Activated naive CD8-positive, alpha-beta T cell treated with anti-CD3 and anti-CD28 coated beads for 36 hours (primary cell): Measurements from ENCODE around the gene GADD45B. TPM values are rescaled to one million over a fixed set of nuclear protein-coding genes. Genes with fewer than 3 reads are reported as not detected.
"Not testable (repeated sequence)": the region's sequence is repeated elsewhere in the genome, so short reads cannot be mapped to it uniquely, and the experiment has no call there.

Experiments
- DNase-seq: peaks from one replicate; pipeline ENCODE4 v3.0.0; 2021
- H3K27ac Mint-ChIP-seq: one replicate; pipeline ENCODE4 v1.8.0; 2022; ENCODE audit warnings: mild to moderate bottlenecking, moderate library complexity, mixed read lengths
- H3K27me3 Mint-ChIP-seq: one replicate; pipeline ENCODE4 v1.8.0; 2022; ENCODE audit warnings: mild to moderate bottlenecking, mixed read lengths
- H3K36me3 Mint-ChIP-seq: one replicate; pipeline ENCODE4 v1.8.0; 2021; ENCODE audit warnings: mild to moderate bottlenecking, mixed read lengths
- H3K4me1 Mint-ChIP-seq: one replicate; pipeline ENCODE4 v1.8.0; 2021; ENCODE audit warnings: mixed read lengths
- H3K4me3 Mint-ChIP-seq: one replicate; pipeline ENCODE4 v1.8.0; 2022; ENCODE audit warnings: mild to moderate bottlenecking, moderate library complexity, mixed read lengths
- H3K9me3 Mint-ChIP-seq: one replicate; pipeline ENCODE4 v1.8.0; 2022; ENCODE audit warnings: mixed read lengths
- total RNA-seq, 2 experiments: library from RNA; stranded (reverse); gene quantifications; one replicate each; pipeline ENCODE4 v1.2.3, GENCODE V29; 2021

Gene GADD45B
- total RNA-seq, 2 experiments from 2014 or later = 83.0 to 97.2 TPM

DNA sequence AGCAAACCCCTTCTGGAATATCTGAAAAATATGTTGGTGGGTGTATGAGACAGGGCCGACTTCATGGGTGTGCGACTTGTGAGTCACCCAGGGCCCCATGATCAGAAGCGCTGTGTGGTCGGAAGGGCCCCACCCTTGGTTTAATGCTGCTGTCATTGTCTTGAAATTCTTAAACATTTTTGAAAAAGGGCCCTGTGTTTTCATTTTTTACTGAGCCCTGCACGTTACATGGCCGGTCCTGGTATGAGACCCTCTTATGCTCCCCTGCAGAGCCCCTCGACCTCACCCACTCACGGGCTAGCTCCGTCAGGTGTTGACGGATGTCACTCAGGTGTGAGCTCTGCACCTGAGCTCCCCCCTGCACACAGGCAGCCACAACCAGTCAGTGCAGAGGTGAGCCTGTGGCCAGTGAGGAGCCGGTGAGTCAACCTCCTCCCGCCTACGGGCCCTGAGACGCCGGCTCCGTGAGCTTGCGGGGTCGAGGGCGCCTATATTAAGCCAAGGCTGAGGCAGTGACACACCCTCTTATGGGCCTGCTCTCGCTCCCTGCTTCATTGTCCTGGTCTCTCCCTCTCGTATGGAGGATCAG lies 27.7 kb downstream of the GADD45B start:
- Mint-ChIP-seq H3K9me3 (no peaks in the 10 kb centered on the region), H3K4me3 (peak overlapping the region; percentile 49), H3K27me3 (no peaks in the 10 kb centered on the region), H3K4me1 (peaks cover 29% of the 10 kb centered on the region), H3K36me3 (no peaks in the 10 kb centered on the region), H3K27ac (peak overlapping the region; percentile 84)
- peak; percentile 86 for DNase-seq

DNA sequence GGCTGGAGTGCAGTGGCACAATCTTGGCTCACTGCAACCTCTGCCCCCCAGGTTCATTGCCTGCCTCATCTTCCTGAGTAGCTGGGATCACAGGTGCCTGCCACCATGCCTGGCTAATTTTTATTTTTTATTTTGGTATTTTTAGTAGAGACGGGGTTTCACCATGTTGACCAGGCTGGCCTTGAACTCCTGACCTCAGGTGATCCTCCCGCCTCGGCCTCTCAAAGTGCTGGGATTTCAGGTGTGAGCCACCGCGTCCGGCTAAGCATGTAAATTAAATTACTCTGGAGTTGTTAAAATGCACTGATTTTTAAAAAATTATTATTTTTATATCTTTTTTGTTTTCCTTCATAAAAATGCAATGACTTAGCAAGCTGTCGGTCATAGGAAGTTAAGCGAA lies 30.7 kb downstream of the GADD45B start:
- H3K27me3 Mint-ChIP-seq, H3K27ac Mint-ChIP-seq, H3K4me3 Mint-ChIP-seq, H3K36me3 Mint-ChIP-seq, DNase-seq, H3K9me3 Mint-ChIP-seq: not testable (repeated sequence)
- peaks cover 26% of the 10 kb centered on the region for H3K4me1 Mint-ChIP-seq

DNA sequence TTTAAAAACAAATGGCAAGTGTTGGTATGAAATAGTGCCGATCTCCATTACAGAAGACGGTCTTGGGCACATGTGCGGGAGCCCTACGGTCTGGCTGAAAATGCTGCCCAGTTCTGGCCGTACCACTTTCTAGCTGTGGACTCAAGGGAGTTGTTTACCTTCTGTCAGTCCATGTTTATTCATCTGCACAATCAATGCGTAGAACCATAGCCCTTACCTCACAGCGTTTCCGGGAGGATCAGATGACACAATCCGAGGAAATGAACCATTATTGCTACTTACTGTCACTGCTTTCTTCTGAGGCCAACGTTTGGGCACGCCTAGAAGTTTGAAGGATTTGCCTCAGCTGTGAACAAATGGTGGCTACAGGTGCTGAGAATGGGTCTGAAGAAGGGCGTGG lies 31.2 kb downstream of the GADD45B start:
- H3K9me3 Mint-ChIP-seq = no peaks in the 10 kb centered on the region
- no peak for DNase-seq
- peak overlapping the region; percentile 29 for H3K4me3 Mint-ChIP-seq
- H3K36me3 Mint-ChIP-seq = no peaks in the 10 kb centered on the region
- no peak overlapping the region for H3K27ac Mint-ChIP-seq
- no peaks in the 10 kb centered on the region for H3K27me3 Mint-ChIP-seq
- H3K4me1 Mint-ChIP-seq = peaks cover 26% of the 10 kb centered on the region

DNA sequence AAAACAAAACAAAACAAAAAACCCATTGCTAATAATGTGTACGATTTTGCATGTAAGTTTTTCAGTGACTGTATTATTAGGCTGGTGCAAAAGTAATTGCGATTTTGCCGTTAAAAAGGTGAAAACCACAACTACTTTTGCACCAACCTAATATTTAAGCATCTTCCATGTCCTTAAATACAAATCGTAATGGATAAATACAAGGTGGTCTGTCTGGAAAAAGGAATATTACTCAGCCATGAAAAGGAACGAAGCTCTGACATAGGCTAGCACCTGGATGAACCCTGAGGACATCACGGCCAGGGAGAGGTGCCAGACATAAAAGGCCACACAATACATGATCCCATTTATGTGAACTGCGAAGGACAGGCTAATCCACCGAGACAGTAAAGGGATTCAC lies 33.2 kb downstream of the GADD45B start:
- Mint-ChIP-seq H3K27me3 (no peaks in the 10 kb centered on the region), H3K4me1 (peaks cover 11% of the 10 kb centered on the region), H3K27ac (no peak overlapping the region), H3K36me3 (no peaks in the 10 kb centered on the region), H3K9me3 (no peaks in the 10 kb centered on the region), H3K4me3 (no peak overlapping the region)
- no peak for DNase-seq

DNA sequence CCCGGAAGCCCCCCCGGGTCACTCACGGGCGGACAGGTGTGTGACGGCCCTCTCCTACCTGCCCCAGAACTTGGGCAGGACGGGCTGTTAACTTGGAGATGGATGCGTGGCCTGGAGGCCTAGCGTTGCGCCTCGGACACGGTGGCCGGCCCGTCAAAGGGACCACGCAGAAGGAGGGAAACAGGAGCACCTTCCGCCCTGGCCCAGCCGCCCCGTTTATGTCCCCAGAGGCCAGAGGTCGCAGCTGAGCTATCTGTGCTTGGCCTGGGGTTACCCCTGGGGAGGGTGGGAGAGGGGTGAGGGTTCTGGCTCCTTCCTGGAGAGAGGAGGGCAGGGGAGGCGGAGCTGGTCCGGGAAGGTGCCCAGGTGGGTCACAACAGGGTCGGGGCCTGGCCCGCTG lies 35.6 kb downstream of the GADD45B start:
- Mint-ChIP-seq H3K27ac (no peak overlapping the region), H3K4me3 (no peak overlapping the region), H3K9me3 (no peaks in the 10 kb centered on the region), H3K27me3 (no peaks in the 10 kb centered on the region), H3K36me3 (no peaks in the 10 kb centered on the region), H3K4me1 (peaks cover 10% of the 10 kb centered on the region)
- no peak for DNase-seq

DNA sequence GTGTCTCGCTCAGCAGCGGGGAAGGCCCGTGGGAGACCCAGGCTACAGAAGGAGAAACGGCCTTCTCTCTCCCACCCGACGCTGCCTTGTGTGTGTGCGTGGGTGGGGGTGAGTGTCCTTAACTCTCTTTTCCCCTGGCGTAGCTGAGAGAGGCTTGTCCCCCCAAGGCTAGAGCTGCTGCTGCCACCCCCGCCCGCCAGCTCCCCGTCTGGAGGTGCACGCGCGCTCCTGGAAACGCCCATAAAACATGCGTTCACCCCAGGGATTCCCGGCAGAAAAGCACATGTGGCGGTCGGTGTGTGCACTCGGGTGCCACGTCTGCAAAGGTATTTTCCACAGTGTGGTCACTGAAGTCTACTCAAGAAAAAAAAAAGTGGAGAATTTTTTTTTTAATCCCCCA lies 36.1 kb downstream of the GADD45B start:
- H3K9me3 Mint-ChIP-seq = no peaks in the 10 kb centered on the region
- H3K27me3 Mint-ChIP-seq = no peaks in the 10 kb centered on the region
- no peaks in the 10 kb centered on the region for H3K36me3 Mint-ChIP-seq
- no peak overlapping the region for H3K27ac Mint-ChIP-seq
- peaks cover 9% of the 10 kb centered on the region for H3K4me1 Mint-ChIP-seq
- no peak overlapping the region for H3K4me3 Mint-ChIP-seq
- no peak for DNase-seq

DNA sequence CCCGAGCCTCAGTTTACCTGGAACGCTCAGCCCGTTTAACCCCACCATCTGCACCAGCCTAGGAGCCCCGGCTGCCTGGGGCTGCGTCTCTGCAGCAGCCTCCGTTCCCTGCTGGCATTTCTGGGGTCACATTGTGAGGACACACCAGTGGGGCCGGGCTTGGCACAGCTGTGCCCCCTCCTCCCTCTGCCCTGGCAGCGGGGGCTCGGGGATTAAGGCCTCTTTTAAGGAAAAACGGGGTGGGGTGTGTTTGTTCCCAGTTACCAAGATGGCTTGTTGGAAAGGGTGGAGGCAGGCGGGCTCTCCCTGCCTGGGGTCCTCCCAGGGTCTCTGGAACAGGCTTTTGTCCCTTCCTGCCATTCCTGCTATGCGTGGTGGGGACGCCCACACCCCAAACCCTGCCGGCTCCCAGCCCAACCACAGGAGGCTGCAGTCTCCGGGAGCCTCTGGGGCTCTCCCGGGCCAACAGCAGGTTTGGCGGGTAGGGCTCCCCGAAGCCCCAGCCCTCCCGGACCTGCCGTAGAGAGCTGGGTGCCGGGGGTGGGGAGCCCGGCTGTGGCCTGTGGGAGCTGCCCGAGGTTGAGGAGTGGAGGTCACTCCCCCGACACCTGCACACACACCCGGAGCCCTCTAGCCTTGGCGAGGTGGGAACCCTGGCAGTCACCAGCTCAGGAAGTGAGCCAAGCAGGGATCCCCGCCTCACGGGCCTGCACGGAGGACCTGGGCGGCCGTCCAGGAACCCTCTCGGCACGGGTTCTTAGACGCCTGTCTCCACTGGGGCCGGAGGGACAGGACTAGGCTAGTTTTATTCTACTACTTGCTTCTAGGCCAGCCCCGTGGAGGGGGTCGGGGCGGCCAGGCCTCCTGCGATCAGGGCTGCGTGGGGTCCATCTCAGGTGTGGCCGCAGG lies 36.9 kb downstream of the GADD45B start:
- H3K4me1 Mint-ChIP-seq = peaks cover 4% of the 10 kb centered on the region
- H3K4me3 Mint-ChIP-seq = no peak overlapping the region
- DNase-seq = no peak
- H3K36me3 Mint-ChIP-seq = no peaks in the 10 kb centered on the region
- no peak overlapping the region for H3K27ac Mint-ChIP-seq
- no peaks in the 10 kb centered on the region for H3K9me3 Mint-ChIP-seq
- H3K27me3 Mint-ChIP-seq = no peaks in the 10 kb centered on the region

DNA sequence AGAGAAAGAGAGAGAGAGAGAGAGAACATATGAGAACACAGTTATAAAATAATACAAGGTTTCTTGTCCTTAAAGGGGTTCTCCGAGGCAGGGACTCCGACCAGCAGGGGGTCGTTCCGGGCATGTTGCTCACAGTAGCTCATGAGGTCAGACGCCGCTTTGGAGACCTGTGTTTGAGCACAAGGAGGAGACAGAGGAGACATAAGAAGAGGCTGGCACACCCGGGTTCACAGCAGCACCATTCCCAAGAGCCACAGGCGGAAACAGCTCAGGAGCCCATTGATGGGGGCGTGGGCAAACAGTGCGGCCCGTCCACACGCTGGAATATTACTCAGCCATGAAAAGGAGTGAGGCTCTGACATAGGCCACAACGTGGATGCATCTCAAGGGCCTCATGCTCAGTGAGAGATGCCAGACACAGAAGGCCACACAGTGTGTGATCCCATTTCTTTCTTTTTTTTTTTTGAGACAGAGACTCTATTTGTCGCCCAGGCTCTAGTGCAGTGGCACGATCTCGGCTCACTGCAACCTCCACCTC lies 39.1 kb downstream of the GADD45B start:
- no peak overlapping the region for H3K27ac Mint-ChIP-seq
- peaks cover 8% of the 10 kb centered on the region for H3K4me1 Mint-ChIP-seq
- no peaks in the 10 kb centered on the region for H3K36me3 Mint-ChIP-seq
- no peaks in the 10 kb centered on the region for H3K27me3 Mint-ChIP-seq
- H3K9me3 Mint-ChIP-seq = no peaks in the 10 kb centered on the region
- no peak for DNase-seq
- no peak overlapping the region for H3K4me3 Mint-ChIP-seq

DNA sequence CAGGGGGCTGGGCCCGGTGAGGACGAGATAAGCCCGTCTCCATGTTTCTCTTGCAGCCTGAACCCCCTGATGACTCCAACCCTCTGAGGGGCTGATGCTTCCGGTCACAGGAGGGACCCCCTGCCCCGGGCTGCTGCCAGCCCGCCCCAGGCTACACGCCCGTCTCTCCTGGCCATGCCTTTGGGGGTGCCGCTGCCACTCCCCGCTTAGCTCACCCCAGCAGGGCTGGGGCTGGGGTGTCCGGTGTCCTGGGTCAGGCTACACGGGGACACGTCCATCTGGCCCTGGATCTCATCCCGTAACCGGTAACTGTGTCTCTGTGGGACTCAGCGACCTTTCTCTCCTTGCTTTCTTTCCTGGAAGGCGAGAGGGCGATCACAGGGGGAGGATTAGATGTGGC lies 40.8 kb downstream of the GADD45B start:
- Mint-ChIP-seq H3K9me3 (no peaks in the 10 kb centered on the region), H3K36me3 (no peaks in the 10 kb centered on the region), H3K4me3 (no peak overlapping the region), H3K27ac (no peak overlapping the region), H3K4me1 (peaks cover 8% of the 10 kb centered on the region), H3K27me3 (no peaks in the 10 kb centered on the region)
- DNase-seq = no peak

DNA sequence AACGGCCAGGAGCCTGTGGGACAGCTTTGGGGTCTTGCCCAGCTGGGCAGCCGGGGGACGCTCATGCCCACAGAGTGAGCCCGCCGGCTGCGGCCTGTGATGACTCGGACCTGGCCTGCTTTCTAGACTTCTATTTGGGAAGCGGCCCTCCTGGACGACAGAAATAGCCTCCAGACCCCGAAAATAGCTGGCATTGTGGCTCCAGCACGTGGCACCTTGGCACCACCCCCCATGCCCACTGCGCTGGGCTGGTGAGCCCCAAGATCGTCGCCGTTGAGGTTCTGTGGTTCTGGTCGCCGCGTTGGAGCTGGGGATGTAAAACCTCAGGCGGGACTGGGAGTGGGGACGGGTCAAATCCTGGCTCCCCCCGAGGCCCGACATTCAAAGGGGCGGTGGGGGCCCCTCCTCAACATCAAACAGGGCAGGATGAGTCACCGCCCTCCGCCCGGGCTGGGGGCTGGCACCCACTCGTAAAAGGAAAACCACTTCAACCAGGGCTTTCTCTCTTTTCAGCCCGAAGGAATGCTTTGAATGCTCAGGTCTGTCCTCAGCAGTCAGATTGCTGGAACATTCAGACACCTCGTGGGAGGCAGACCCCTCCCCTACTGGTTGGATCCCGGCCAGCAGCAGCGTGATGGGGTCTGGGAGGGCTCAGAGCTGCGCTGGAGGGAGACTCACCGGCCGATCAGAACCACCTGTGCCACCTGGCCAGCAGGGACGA lies 42.1 kb downstream of the GADD45B start:
- Mint-ChIP-seq H3K4me3 (no peak overlapping the region), H3K4me1 (peaks cover 8% of the 10 kb centered on the region), H3K27me3 (no peaks in the 10 kb centered on the region), H3K36me3 (no peaks in the 10 kb centered on the region), H3K27ac (no peak overlapping the region), H3K9me3 (no peaks in the 10 kb centered on the region)
- no peak for DNase-seq

DNA sequence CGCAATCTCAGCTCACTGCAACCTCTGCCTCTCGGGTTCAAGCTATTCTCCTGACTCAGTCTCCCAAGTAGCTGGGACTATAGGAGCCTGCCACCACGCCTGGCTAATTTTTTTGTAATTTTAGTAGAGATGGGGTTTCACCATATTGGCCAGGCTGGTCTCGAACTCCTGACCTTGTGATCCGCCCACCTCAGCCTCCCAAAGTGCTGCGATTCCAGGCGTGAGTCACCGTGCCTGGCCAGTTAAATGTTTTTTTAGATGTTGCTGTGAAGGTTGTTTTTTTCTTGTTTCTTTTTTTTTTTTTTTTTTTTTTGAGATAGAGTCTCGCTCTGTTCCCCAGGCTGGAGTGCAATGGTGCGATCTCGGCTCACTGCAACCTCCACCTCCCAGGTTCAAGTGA lies 42.9 kb downstream of the GADD45B start:
- H3K4me1 Mint-ChIP-seq, H3K4me3 Mint-ChIP-seq, H3K27me3 Mint-ChIP-seq, DNase-seq, H3K27ac Mint-ChIP-seq, H3K36me3 Mint-ChIP-seq, H3K9me3 Mint-ChIP-seq: not testable (repeated sequence)

DNA sequence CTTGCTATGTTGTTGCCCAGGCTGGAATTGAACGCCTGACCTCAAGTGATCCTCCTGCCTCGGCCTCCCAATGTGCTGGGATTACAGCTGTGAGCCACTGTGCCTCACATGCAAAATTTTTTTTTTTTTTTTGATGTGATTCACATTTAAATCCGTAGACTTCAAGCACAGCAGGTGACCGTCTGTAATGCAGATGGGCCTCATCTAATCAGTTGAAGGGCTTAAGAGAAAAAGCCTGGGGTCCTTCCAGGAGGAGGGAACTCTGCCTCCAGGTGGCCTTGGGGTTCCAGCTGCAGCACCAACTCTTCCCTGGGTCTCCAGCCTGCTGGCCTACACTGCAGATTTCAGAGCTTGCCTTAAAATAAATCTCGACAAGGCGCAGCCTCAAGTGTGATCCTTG lies 43.6 kb downstream of the GADD45B start:
- no peak overlapping the region for H3K27ac Mint-ChIP-seq
- H3K4me3 Mint-ChIP-seq = no peak overlapping the region
- no peaks in the 10 kb centered on the region for H3K9me3 Mint-ChIP-seq
- peaks cover 8% of the 10 kb centered on the region for H3K4me1 Mint-ChIP-seq
- DNase-seq = no peak
- no peaks in the 10 kb centered on the region for H3K36me3 Mint-ChIP-seq
- H3K27me3 Mint-ChIP-seq = no peaks in the 10 kb centered on the region

DNA sequence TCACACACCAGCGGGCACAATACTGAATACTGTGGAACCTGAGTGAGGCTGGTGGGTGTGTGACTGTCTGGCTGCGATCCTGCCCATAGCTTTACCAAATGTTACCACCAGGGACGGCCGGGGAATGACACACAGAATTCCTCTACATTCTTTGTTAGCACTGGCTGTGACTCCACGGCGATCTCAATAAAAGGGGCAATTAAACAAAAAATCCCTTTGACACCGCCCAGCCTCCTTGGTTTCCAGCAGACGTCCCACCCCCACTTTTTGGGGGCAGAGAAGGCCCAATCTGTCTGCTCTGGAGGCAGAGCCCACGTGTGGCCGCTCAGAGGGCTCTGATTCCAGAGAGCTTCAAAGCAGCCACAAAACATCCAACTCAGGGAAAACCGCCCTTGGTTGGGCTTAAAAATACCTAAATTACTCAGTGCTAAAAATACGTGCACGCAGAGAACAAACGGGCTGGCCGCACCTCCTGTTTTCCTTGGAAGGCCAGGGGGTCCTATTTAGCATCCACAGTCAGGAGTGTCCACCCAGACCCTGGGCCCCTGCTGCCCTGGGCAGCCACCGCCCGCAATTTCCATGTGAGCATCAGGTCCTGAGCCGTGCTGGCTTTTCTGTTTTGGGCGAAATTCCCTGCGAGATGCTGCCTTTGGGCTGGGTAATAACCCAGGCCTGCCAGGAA lies 47.8 kb downstream of the GADD45B start:
- no peaks in the 10 kb centered on the region for H3K9me3 Mint-ChIP-seq

DNA sequence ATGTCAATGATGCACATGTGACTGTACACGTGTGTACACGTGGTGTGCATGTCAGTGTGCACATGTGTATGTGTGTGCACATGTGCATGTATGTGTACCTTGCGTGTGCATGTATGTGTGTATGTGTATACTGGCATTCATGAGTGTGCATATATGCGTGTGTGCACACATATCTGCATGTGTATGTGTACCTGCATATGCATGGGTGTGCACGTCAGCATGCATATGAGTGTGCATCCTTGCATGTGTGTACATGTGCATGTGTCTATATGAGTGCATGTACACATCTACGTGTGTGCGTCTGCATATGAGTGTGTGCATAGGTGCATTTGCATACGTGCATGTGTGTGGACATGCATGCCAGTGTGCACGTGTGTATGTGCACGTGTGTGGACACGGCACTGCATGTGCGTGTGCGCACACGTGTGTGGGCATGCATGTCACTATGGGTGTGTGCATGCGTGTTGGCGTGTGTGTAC lies 48.5 kb downstream of the GADD45B start:
- Mint-ChIP-seq H3K4me3 (no peak overlapping the region), H3K4me1 (no peaks in the 10 kb centered on the region), H3K9me3 (no peaks in the 10 kb centered on the region), H3K27me3 (no peaks in the 10 kb centered on the region), H3K27ac (no peak overlapping the region), H3K36me3 (no peaks in the 10 kb centered on the region)
- DNase-seq = no peak

More for the DNA sequence above, 47.8 kb downstream of the GADD45B start:
- H3K4me3 Mint-ChIP-seq = no peak overlapping the region
- no peaks in the 10 kb centered on the region for H3K36me3 Mint-ChIP-seq
- H3K27ac Mint-ChIP-seq = no peak overlapping the region
- no peaks in the 10 kb centered on the region for H3K4me1 Mint-ChIP-seq
- no peaks in the 10 kb centered on the region for H3K27me3 Mint-ChIP-seq
- DNase-seq = no peak
